Activated CD4-positive, CD25-positive, alpha-beta regulatory T cell treated with anti-CD3 and anti-CD28 coated beads, Interleukin-2, amount 50 U/mL, for 16 hours (primary cell): ENCODE results near the gene AMDHD2.
A peak's percentile ranks its signal among the peaks of the same experiment; 100 is the strongest.

ENCODE experiments used
- DNase-seq: peaks from one replicate; pipeline ENCODE4 v3.0.0-alpha.2; 2020; ENCODE audit warnings: low read depth, low spot score

Gene AMDHD2

GRCh38 chr16:2516391-2517240 is 3.6 kb upstream of the AMDHD2 start:
- DNase-seq: no peak

GRCh38 chr16:2517954-2518605 is 2.1 kb upstream of the AMDHD2 start:
- DNase-seq: no peak

- DNase-seq: no peak
These were observed 1.1 kb upstream of the AMDHD2 start for GRCh38 chr16:2518823-2519710.

GRCh38 chr16:2519711-2520080 is 475 bp upstream of the AMDHD2 start:
- DNase-seq: no peak

- DNase-seq: no peak
These were observed 787 bp downstream of the AMDHD2 start for GRCh38 chr16:2520784-2521531.

GRCh38 chr16:2523801-2524231 is 3.6 kb downstream of the AMDHD2 start:
- DNase-seq: no peak

- DNase-seq: no peak
These were observed 4.3 kb downstream of the AMDHD2 start for GRCh38 chr16:2524339-2524938.

- DNase-seq: no peak
These were observed 6.0 kb downstream of the AMDHD2 start for GRCh38 chr16:2526135-2526534.

- DNase-seq: no peak
These were observed 7.1 kb downstream of the AMDHD2 start for GRCh38 chr16:2527071-2527783.

GRCh38 chr16:2527784-2528100 is 7.6 kb downstream of the AMDHD2 start:
- DNase-seq: no peak

GRCh38 chr16:2528161-2529060 is 8.2 kb downstream of the AMDHD2 start:
- no peak for DNase-seq

GRCh38 chr16:2529061-2529931 is 9.1 kb downstream of the AMDHD2 start:
- DNase-seq: no peak

GRCh38 chr16:2529961-2530628 is 9.9 kb downstream of the AMDHD2 start:
- DNase-seq: no peak

- DNase-seq: no peak
These were observed 10.6 kb downstream of the AMDHD2 start for GRCh38 chr16:2530629-2531318.

- DNase-seq: no peak
These were observed 11.2 kb downstream of the AMDHD2 start, which contains the start of gene CEMP1 for GRCh38 chr16:2531371-2531695. TSS of gene CEMP1 (minus strand) at chr16:2531408. CDS start at chr16:2531073, 335 bp downstream.

- DNase-seq: peak; percentile 95
These were observed 11.7 kb downstream of the AMDHD2 start for GRCh38 chr16:2531696-2532493.
